ENCODE results near the gene XPNPEP3.
A peak's percentile ranks its signal among the peaks of the same experiment; 100 is the strongest.
"Not testable (repeated sequence)": the region's sequence is repeated elsewhere in the genome, so short reads cannot be mapped to it uniquely, and the experiment has no call there.

The XPNPEP3 gene

GRCh38 chr22:40856513-40857308 lies at the start of gene XPNPEP3, which contains the start of gene ST13:
TSS of gene XPNPEP3 (plus strand) at chr22:40857148. CDS start at chr22:40857182, 34 bp downstream.
TSS of gene ST13 (minus strand) at chr22:40856639. CDS start at chr22:40856540, 99 bp downstream.
- peak; percentile 81 for DNase-seq

- no peak for DNase-seq
These were observed 48.7 kb upstream of the XPNPEP3 start for GRCh38 chr22:40808018-40808841.

- DNase-seq: no peak
These were observed 43.0 kb upstream of the XPNPEP3 start for GRCh38 chr22:40813912-40814315.

GRCh38 chr22:40817737-40818136 lies 39.2 kb upstream of the XPNPEP3 start:
- DNase-seq: no peak

GRCh38 chr22:40818192-40818746 lies 38.7 kb upstream of the XPNPEP3 start:
- DNase-seq: no peak

GRCh38 chr22:40818747-40819598 lies 38.0 kb upstream of the XPNPEP3 start, which contains the start of gene SLC25A17:
TSS of gene SLC25A17 (minus strand) at chr22:40819346. CDS start at chr22:40819248, 98 bp downstream.
- DNase-seq: no peak

- no peak for DNase-seq
These were observed 37.3 kb upstream of the XPNPEP3 start for GRCh38 chr22:40819599-40820140.

GRCh38 chr22:40823426-40823825 lies 33.5 kb upstream of the XPNPEP3 start:
- no peak for DNase-seq

GRCh38 chr22:40826292-40826691 lies 30.7 kb upstream of the XPNPEP3 start:
- DNase-seq: not testable (repeated sequence)

- no peak for DNase-seq
These were observed 29.8 kb upstream of the XPNPEP3 start for GRCh38 chr22:40826984-40827741.

GRCh38 chr22:40829131-40829530 lies 27.8 kb upstream of the XPNPEP3 start:
- no peak for DNase-seq

- DNase-seq: no peak
These were observed 22.3 kb upstream of the XPNPEP3 start for GRCh38 chr22:40834619-40835018.

- DNase-seq: no peak
These were observed 18.5 kb upstream of the XPNPEP3 start for GRCh38 chr22:40838486-40838885.

GRCh38 chr22:40844951-40845350 lies 12.0 kb upstream of the XPNPEP3 start:
- no peak for DNase-seq

GRCh38 chr22:40845816-40846215 lies 11.1 kb upstream of the XPNPEP3 start:
- DNase-seq: not testable (repeated sequence)

- DNase-seq: no peak
These were observed 3.6 kb upstream of the XPNPEP3 start for GRCh38 chr22:40853333-40853732.

GRCh38 chr22:40853961-40854360 lies 3.0 kb upstream of the XPNPEP3 start:
- no peak for DNase-seq

GRCh38 chr22:40855071-40855978 lies 1.6 kb upstream of the XPNPEP3 start:
- no peak for DNase-seq

GRCh38 chr22:40855979-40856512 lies 902 bp upstream of the XPNPEP3 start:
- no peak for DNase-seq

GRCh38 chr22:40857309-40857855 lies 434 bp downstream of the XPNPEP3 start:
- no peak for DNase-seq
